MM.1S (cell line): ENCODE measurements around the gene ATF7IP.

Source experiments
- EZH2 ChIP-seq: fragments of 300-600 bp; sonication (generic); optimal IDR thresholded peaks from 2 replicates; pipeline ENCODE3; 2017; ENCODE audit warnings: low read depth, mild to moderate bottlenecking, antibody characterized with exemption, low read length, mixed read lengths
- EZH2phosphoT487 ChIP-seq: fragments of 300-600 bp; sonication (generic); IDR thresholded peaks from 2 replicates; pipeline ENCODE4 v1.6.1; 2018; ENCODE audit warnings: antibody characterized with exemption, low read length
- TF ChIP-seq, protein P1 (sequence below): fragments of 300-600 bp; sonication (generic); IDR thresholded peaks from 2 replicates; pipeline ENCODE4 v1.5.1; 2016; ENCODE audit warnings: antibody characterized with exemption, low read length, mixed read lengths

DNA sequence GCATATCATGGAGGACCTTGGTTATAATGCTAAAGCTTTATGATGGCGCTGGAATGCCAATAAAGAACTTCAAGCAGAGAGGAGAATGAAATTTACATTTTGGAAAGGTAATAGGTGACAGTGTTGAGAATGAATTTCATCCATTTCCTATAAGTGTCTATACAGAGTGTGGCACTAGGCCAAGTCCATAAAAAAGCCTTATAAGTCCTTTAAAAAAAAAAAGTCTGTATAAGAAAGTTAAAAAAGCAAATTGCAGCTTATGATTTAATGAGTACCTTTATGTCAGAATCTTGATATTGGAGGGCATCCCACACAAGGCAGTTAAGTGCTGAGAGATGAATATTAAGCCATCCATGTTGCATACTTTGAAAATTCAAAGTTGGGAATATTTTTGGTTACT, 62.4 kb downstream of the ATF7IP start:
- TF ChIP-seq, protein P1, sequence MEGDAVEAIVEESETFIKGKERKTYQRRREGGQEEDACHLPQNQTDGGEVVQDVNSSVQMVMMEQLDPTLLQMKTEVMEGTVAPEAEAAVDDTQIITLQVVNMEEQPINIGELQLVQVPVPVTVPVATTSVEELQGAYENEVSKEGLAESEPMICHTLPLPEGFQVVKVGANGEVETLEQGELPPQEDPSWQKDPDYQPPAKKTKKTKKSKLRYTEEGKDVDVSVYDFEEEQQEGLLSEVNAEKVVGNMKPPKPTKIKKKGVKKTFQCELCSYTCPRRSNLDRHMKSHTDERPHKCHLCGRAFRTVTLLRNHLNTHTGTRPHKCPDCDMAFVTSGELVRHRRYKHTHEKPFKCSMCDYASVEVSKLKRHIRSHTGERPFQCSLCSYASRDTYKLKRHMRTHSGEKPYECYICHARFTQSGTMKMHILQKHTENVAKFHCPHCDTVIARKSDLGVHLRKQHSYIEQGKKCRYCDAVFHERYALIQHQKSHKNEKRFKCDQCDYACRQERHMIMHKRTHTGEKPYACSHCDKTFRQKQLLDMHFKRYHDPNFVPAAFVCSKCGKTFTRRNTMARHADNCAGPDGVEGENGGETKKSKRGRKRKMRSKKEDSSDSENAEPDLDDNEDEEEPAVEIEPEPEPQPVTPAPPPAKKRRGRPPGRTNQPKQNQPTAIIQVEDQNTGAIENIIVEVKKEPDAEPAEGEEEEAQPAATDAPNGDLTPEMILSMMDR = no peak
- no peak for TF ChIP-seq EZH2phosphoT487
- TF ChIP-seq EZH2 = no peak
